ENCODE data around the gene ARL2.

The ARL2 gene

DNA sequence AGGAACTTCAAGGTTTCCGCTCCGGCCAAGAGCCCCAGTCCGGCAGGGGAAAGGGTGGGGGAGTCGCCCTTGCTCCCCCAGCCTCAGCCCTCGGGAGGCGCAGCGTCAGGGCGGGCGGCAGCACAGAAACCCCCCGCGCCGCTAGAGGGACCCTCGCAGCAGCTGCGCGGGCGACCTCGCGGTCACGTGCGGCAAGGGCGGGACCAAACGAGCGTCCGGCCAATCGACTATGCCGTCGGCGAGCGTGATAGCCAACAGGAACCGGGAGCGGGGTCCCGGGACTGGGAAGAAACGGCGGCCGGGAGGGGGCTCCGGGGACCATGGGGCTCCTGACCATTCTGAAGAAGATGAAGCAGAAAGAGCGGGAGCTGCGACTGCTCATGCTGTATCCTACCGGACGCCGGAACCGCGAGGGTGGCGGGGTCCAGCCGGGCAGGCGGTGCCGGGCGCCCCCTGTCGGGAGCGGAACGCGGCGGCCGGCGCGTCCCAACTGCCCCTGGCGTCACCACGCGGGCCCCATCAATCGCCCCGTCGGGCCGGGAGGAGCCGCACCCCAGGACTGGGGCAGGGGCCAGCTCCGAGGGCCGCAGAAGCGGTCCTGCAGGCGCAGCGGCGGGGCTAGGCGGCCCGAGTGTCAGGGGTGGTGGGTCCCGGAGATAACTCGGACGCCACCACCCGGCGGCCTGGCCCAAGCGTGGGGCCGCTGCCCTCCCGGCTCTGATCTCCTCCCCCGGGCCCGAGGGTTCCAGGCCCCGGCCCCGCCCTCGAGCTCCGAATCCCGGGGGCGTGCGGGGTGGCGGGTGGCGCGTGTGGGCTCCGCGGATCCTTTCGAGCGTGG, at the start of gene ARL2:
ARL2 (plus strand) TSS at position 273 of the 838 bp plus-strand sequence; CDS start at position 321, 48 bp downstream.
- in situ Hi-C loops (cut with MboI; ENCODE audit: low pct_unique_long_range_greater_than_20kb, low sequenced_read_pairs, unreplicated experiment) = no loop called here
- TF ChIP-seq, protein P1, sequence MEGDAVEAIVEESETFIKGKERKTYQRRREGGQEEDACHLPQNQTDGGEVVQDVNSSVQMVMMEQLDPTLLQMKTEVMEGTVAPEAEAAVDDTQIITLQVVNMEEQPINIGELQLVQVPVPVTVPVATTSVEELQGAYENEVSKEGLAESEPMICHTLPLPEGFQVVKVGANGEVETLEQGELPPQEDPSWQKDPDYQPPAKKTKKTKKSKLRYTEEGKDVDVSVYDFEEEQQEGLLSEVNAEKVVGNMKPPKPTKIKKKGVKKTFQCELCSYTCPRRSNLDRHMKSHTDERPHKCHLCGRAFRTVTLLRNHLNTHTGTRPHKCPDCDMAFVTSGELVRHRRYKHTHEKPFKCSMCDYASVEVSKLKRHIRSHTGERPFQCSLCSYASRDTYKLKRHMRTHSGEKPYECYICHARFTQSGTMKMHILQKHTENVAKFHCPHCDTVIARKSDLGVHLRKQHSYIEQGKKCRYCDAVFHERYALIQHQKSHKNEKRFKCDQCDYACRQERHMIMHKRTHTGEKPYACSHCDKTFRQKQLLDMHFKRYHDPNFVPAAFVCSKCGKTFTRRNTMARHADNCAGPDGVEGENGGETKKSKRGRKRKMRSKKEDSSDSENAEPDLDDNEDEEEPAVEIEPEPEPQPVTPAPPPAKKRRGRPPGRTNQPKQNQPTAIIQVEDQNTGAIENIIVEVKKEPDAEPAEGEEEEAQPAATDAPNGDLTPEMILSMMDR (IDR thresholded peaks at IDR 0.05; ENCODE audit: extremely low read depth, insufficient read depth, missing control alignments) = peak; percentile 91
- DNase-seq (ENCODE audit: low spot score) = peak; percentile 97

DNA sequence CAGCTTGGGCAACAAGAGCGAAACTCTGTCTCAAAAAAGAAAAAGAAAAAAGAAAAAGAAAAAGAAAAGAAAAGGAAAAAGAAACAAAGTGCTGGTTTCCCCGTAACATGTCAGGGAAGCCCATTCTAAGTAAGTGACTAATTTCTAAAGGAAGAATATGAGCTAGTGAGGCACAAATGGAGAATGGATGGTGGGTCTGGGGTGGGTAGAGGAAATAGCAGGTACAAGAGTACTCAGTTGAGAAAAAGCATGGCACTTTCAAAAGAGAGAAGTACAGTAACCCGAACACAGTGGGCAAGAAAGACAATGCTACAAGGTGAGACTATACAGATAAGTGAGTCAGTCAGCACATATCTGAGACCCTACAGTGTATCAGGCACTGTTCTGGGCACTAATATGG, 46.6 kb upstream of the ARL2 start:
- in situ Hi-C loops (cut with MboI; ENCODE audit: low pct_unique_long_range_greater_than_20kb, low sequenced_read_pairs, unreplicated experiment) = no loop called here
- TF ChIP-seq, protein P1 (IDR thresholded peaks at IDR 0.05; ENCODE audit: extremely low read depth, insufficient read depth, missing control alignments) = no peak
- DNase-seq (ENCODE audit: low spot score) = no peak

DNA sequence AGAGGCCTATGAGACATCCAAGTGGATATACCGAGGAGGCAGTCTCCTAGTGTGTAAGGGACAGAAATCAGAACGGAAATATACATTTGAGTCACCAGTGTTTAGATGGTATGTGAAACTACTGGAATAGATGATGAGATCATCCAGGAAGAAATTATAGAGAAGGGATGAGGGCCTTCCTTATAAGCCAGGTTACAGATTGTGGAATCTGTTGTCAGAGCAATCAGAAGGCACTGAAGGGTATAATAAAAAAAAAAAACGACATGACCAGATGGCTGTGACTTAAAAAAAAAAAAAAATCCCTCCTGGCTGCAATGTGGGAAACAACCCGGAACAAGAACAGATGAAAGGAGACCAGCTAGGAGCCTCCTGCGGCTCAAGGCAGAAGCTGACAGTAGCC, 44.8 kb upstream of the ARL2 start:
- in situ Hi-C loops (cut with MboI; ENCODE audit: low pct_unique_long_range_greater_than_20kb, low sequenced_read_pairs, unreplicated experiment) = no loop called here
- no peak for DNase-seq (ENCODE audit: low spot score)
- TF ChIP-seq, protein P1 (IDR thresholded peaks at IDR 0.05; ENCODE audit: extremely low read depth, insufficient read depth, missing control alignments) = no peak

DNA sequence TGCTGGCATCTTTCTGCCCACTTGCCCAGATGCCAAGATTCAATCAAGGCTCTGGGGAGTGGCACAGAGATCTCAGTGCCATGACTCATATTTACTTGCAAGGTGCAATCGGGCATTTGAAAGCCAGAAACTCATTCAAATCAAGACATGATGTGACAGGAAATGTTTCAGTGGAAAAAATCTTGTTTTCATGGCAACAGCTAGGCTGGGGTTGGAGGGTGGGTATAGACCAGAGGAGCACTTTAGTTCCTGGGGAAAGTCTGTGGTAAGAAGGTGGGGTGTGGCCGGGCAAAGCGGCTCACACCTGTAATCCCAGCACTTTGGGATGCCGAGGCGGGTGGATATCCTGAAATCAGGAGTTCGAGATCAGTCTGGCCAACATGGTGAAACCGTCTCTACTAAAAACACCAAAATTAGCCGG, 43.2 kb upstream of the ARL2 start:
- DNase-seq (ENCODE audit: low spot score) = no peak
- TF ChIP-seq, protein P1 (IDR thresholded peaks at IDR 0.05; ENCODE audit: extremely low read depth, insufficient read depth, missing control alignments) = no peak
- in situ Hi-C loops (cut with MboI; ENCODE audit: low pct_unique_long_range_greater_than_20kb, low sequenced_read_pairs, unreplicated experiment) = no loop called here

DNA sequence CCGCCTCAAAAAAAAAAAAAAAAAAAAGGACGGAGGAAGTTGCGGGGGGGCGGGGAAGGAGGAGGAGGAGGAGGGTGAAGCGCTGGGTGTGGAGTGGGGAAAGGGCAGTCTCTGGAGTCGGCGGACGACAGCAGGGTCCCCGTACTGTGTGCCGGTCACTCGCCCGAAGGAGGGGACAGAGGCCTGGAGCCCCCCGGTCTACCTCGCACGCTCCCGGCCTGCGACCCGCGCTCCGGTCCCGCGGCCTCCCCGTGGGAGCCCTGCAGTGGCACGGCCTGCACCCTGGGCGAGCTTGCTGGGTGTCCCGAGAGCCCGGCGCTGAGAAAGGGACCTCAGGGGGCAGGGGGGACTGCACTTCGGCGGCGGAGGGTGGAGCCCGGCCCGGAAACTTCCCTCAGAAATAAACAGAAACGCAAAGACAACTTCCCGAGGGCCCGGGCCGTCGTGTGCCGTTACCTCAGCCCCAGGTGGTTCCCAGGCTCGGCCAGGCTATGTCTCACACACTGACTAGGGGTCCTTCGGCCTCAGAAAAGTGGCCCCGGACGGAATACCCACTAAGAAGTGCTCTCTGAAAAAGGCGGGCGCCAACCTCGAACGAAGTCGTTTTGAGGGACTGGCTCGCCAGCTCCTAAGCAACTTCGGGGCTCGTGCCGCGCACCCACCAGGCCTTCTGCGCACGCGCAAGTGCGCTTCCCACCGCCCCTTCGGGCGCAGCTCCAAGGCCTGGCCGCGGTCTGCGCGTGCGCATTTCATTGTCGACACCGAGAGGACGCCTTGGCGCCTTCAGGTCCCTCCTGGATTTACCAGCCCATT, 42.3 kb upstream of the ARL2 start, which contains the start of gene MAJIN:
MAJIN (minus strand) TSS at position 688 of the 813 bp plus-strand sequence. CDS start 12,703 bp downstream, outside the sequence.
- TF ChIP-seq, protein P1 (IDR thresholded peaks at IDR 0.05; ENCODE audit: extremely low read depth, insufficient read depth, missing control alignments) = no peak
- in situ Hi-C loops (cut with MboI; ENCODE audit: low pct_unique_long_range_greater_than_20kb, low sequenced_read_pairs, unreplicated experiment) = no loop called here
- peak; percentile 75 for DNase-seq (ENCODE audit: low spot score)

DNA sequence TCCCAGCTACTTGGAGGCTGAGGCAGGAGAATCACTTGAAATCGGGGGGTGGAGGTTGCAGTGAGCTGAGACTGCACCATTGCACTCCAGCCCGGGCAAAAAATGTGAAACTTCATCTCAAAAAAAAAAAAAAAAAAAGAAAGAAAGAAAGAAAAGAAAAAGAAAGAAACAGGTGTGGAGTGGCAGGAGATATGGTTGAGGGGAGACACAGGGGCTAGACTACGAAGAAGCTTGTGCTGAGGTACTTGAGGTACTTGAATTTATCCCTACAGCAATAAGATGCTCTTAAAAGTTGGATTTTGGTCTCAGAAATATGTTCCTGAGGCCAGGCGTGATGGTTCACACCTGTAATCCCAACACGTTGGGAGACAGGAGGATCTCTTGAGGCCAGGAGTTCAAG, 39.8 kb upstream of the ARL2 start:
- in situ Hi-C loops (cut with MboI; ENCODE audit: low pct_unique_long_range_greater_than_20kb, low sequenced_read_pairs, unreplicated experiment) = no loop called here
- TF ChIP-seq, protein P1 (IDR thresholded peaks at IDR 0.05; ENCODE audit: extremely low read depth, insufficient read depth, missing control alignments) = no peak
- no peak for DNase-seq (ENCODE audit: low spot score)
